NOMO-1 treated with dmso at 0.1 percent for 144 hours (cell line): ENCODE results near the gene FGF19.
A peak's percentile ranks its signal among the peaks of the same experiment; 100 is the strongest.

Experiments
- DNase-seq: peaks from one replicate; lab custom pipeline; 2025; ENCODE audit not compliant: unreplicated experiment; lab: John Stamatoyannopoulos, UW

Gene FGF19

DNA sequence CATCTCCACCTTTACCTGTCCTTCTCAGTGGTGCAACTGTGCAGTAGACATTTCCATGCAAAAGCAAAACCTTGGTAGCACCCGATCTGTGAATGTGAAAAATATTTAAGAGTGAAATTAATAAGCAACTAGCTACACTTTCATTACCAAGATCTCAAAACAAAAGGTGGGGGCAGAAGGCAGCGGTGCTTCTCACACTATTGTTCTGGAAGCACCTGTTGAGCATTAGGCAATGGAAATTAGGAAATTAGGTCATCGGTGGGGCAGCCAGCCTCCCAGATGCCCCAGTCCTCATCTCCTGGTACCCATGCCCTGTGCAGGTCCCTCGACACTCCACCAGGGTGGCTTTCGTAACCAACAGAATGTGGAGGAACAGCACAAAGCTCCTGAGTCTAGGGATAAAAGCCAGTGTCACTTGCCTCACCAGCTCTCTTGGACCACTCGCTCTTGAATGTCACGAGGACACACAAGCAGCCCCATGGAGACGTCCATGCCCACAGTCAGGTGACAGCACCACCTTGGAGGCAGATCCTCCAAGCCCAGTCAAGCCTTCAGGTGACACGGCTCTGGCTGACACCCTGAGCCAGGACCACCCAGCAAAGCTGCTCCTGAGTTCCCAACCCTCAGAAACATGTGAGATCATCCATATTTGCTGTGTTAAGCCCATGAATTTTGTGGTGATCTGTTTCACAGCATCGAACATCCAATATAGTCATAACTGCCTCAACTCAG is 31.9 kb downstream of the FGF19 start:
- DNase-seq: no peak

DNA sequence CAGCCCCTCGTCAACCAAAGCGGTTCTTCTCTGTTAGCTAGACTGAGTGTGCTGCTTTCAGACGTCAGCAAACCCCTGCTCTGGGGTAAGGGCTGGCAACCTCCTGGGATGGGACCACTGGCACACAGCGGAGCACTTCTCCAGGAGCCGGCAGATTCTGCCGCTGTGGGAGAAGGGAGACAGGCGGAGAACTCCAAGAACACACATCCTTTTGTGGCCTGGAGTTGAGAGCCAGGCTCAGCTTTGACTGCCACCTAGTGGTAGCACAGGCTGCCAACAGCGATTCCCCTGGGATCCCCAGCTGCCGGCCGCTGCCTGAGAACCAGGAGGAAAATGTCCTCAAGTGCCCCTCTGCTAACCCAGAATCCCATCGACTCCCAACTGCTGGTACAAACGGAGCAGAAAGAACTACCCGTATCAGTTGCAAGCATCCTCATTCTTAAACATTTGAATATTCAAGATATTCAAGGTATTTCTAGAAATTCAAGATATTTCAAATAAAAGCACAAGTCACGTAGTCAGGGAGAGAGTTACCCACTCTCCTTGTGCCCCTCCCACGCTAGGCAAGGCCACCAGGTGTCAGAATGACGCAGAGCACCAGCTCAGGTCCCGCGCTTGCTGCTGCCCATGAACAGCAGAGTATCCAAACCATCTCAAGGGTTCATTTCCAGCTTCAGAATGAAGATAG is 33.5 kb downstream of the FGF19 start:
- DNase-seq: peak; percentile 23

DNA sequence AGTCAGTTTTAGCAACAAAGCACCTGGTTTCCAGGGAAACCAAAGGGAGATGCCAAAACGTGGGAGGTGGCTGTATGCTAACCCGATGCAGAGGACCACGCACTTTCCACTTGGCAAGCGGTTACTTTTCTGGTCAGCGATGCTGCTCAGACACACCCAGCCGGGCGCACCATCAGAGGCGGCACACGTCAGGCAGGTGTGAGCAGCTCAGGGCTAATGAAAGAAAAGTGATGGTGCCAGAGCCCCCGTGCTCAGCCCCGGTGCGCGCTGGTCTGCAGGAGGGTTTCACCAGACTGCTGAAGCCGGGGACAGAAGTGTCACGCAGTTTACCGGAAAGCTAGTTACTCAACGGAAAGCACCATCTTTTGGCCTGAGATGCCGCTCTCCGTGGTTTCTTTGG is 34.3 kb downstream of the FGF19 start:
- DNase-seq: no peak

DNA sequence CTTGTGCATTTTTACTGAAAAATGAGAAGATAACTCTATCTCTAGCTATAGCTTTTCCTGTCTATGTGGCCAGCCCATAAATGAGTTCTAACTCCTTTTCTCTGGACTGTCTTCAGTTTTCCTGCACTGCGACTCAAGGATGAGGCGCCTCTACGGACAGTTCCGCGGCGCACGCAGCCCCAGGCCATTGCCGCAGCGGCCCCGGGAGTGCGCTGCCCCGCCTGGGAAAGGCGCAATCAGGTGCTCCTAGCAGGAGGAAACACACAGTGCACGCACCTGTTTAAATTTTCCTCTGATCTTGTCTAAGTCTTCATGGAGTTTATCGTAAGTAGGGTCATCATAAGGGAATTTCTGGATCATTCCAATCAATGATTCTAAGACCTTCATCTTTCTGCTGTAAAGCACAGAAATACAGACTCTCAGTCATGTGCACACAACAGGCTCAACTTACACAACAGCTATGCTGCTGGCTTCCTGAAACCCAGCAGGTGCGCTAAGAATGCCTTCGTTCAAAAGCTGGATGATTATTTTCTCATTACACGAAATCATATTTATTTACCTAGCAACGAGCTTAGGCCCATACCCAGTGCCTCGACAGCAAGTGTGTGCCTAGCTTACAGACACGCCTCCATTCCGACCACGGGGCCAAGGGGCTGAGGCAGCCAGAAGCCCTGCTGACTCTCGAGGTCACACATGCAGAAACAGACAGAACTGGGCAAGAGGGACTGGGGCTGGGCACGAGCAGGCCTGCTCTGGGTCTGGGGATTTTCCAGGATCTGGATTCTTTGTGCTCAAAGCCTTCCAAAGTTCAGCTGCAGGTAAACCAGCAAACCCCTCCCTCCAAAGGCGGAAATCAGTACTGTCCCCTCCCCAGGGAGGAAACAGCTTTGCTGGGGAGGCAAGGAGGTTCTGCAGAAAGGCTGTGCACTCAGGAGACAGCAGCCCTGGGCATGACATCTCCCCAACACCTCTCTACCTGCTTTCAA is 35.9 kb downstream of the FGF19 start:
- no peak for DNase-seq

DNA sequence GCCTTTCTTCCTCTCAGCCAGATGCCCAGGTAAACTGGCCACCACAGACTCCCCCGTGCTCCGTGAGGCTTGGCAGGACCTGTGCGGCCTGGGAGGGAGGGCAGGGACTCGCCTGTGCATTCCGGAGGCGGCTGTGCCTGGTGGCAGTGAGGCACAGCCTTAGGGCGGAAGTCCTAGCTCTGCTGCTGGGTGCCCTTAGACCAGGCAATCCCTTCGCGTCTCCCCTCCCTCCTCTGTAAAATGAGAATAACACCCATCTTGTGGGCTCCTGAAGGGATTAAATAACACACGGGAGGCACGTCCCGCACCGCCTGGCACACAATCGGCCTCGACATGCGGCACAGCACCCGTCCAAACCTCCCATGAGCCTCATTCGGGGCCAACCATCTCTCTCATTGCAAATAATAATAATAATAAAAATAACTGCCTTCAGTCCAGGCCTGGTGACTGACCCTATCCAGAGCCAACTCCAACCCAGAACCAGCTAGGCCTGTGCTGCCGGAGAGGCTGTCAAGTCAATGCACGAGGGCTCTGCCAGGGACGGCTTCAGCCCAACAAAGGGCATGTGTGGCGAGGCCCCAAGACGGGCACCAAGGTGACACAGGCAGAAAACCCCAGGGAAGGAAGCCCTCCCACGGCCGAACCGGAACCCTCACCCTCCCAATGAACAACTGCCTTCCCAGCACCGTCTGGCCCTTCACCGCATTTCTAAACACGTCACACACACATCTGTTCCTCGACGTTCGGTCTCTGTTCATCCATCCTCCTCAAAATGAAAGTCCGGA is 36.9 kb downstream of the FGF19 start:
- DNase-seq: no peak

DNA sequence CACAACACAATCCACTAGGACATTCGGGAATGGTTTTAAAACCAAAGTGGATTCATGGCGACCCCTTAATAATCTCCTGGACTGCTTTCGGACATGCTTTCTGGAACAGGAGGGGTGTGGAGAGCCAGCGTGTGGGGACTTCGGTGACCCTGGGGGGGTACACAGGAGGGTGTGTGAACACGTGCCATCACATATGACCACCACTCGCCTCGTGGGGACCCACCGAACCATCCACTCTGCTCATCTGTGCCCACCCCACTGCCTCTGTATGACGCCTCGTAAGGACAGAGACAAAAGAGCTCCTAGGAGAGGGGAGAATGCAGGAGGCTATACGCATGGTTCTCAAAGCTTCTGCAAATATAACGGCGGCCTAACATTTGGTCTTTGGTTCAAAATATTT is 37.6 kb downstream of the FGF19 start:
- DNase-seq: no peak

DNA sequence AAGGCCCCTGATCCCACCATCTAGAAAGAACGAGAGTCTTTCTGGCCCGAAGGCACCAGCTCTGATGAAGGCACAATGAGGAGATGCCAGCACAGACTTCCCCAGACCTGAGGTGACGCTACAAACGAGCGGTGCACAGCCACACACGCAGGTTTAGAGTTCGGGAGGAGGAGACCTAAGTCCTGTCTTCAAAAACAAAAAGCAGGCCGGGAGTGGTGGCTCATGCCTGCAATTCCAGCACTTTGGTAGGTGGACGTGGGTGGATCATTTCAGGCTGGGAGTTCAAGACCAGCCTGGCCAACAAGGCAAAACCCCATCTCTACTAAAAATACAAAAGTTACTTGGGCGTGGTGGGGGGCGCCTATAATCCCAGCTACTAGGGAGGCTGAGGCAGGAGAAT is 38.2 kb downstream of the FGF19 start:
- DNase-seq: no peak

DNA sequence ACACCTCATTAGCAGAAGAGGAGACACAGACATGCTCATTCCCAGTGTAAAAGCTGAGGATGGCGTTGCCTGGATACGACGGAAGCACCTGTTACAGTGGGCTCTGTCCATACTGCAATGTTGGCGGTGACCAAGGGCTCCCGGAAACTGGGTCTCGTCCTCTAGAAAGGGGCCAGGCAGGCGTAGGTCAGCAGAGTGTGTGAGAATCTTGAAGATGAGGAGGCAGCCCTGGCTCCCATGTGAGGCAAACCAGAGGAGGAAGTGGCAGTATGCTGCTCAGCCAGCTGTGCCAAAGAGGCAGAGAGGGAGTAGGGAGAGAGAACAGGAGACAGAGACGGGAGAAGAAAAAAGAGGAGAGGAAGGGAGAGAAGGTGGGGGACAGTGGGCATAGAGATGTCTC is 38.9 kb downstream of the FGF19 start:
- no peak for DNase-seq

DNA sequence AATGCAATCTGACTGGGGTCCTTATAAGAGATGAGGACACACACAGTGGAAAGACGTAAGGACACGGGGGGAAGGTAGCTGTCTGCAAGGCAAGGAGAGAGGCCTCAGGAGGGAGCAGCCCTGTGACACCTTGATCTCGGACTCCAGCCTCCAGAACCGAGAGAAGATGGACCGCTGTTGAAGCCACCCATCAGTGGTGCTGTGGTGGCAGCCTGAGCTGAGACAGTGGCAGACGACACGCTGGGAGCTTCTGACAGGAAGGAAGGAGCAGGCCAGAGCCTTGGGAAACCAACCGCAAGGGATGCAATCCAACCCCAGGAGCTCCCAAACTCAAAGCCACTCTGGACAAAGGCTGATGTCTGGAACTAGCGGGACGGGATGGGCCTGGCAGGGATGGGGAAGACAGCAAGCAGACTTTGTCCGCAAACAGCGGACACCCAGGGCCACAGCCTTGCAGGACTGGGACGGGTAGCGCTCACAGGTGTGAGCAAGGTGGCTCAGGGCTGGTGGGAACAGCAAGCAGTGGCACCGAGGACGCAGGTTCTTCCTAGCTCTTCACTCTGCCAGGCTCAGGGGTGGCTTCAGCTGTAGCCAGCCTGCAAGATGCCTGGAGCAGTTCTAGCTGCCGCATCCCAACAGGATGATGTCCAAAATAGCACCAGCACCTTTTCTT is 39.6 kb downstream of the FGF19 start:
- no peak for DNase-seq

DNA sequence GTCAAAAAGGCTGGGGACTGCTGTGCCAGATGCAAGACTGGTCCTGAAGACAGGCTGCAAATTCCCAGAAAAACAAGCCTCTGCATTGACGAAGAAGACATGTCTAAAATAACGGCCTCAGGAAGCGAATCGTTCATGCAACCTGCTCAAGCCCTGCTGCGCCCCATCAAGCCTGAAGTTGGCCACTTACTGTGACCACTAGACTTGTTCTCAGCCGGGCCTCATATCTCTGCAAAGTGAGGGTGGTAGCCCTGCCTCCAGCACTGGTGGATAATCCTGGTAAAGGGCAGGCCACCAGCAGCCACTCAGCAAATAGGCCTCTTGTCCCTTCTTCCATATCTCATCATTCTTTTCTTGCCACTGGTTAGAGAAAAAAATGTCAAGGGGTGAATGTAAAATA is 40.5 kb downstream of the FGF19 start:
- no peak for DNase-seq

DNA sequence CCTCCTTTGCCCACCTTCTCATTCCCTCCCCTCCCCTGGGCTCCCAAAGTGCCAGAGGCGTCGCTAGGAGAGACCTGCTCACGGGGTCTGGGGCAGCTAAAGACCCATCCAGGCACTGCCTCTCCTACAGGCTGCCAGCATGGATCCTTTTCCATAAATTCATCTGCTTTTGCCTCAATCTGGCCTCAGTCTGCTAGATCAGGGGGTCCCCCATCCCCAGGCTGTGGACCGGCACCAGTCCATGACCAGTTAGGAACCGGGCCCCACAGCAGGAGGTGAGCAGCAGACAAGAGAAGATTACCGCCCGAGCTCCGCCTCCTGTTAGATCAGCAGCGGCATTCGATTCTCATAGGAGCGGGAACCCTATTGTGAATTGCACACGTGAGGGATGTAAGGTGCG is 41.0 kb downstream of the FGF19 start:
- no peak for DNase-seq

DNA sequence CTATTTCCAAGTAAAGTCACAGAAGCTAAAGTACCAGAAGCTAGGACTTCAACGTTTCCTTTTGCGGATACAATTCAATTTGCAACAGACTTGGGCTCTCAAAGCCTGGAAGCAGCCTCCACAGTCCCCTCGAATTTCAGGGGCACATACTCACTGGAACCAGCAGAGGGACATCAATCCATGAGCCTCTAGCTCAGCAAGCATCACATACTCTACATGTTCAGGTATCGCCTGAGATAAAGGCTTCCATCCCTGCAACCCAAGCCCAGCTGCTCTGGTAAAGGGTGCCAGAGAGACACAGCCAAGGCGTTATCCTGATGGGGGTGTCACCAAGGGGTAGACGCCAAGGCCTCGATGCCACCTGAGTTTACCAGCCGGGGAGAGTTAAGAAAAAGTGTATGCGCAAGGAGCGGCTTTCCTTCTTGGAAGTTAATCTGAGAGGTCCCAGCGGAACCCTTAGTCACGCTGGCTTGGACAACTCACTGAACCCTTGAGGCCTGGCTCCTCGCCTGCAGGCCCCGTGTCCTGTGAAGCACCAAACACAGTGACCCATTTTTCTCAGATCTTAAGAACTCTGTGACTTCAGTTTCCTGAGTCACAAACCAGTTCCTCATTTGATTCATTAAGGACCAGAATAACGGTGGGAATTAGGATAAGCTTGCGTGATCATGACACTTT is 41.7 kb downstream of the FGF19 start:
- no peak for DNase-seq

DNA sequence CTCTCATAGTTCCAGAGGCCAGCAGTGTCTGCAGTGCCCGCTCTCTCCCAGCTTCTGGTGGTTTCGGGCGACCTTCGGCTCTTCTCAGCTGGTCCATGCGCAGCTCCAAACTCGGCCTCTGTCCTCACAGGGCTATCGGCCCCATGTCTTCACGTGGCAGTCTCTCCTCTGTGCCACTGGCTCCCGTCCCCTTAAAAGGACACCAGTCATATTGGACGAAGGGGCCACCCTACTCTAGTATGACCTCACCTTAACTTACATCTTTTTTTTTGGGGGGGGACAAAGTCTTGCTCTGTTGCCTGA is 42.5 kb downstream of the FGF19 start:
- no peak for DNase-seq

DNA sequence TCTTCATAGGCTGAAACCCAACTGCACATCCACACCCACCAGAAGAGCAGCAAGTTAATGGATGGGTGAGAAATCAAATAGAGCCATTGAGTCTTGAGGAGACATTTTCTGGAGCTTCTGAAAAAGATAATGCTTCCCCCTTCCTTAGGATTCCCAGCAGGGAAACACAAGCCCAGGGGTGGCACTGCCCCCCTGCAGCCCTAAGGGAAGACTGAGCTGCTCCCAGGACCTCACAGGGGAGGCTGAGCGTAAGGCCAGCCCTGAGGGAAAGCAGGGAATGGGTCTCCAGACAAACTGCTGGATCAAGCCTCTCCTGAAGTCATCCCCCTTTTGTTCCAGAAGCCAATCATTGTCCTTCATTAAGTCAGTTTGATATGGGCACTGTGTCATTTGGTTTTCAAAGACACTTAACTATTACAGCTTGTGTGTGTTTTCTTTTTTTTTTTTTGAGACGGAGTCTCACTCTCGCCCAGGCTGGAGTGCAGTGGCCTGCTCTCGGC is 43.8 kb downstream of the FGF19 start:
- no peak for DNase-seq

DNA sequence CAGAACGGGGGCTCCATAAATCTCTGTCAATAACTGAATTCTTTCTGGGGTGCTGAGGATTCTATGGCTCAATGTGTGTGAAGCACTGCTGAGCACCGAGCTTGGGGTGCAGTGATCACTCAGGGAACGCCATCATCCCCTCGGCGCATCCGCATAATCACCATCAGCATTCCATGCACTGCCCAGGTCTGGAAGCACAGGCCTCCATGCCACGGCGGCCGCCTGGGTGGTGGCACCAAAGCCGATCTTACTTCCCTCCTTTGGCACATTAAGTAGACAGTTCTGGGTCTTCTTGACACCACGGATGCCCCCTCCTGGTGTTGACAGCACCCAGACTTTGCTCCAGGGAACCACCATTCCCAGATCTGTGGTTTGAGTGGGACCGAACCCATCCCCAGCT is 44.2 kb downstream of the FGF19 start:
- DNase-seq: no peak

DNA sequence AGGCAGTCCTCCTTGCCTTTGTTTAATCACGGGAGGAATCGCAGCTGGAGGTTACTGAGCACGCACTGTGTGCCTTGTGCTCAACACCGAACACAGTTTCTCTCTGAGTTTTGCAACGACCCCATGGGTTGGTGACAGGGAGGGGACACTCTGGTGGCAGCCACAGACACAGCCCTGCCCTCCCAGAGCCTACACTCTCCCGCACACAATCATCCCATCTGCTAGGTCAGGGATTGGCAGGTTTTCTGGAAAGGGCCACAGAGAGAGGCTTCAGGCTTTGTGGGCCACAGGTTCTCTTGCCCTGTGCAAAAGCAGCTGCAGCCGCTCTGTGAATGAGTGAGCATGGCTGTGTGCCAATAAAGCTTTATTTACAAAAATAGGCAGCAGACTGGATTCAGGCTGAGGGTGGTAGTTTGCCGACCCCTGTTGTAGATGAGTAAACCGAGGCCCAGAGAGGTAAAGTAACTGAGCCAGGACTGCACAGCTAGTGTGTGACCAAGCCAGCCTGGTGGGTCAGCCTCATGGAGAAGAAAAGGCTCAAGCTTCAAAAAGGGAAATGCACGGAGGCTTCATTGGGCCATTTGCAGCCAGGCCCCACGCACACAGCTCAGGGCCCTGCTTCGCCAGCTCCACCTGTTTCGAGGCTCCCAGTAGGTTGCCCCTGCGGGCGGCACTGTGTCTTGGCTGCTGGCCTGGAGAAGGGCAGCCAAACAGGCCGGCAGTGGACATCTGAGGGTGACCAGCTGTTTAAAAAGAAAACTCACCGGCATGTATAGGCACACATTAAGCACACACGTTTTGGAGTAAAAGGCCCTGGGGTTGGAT is 45.0 kb downstream of the FGF19 start:
- no peak for DNase-seq

DNA sequence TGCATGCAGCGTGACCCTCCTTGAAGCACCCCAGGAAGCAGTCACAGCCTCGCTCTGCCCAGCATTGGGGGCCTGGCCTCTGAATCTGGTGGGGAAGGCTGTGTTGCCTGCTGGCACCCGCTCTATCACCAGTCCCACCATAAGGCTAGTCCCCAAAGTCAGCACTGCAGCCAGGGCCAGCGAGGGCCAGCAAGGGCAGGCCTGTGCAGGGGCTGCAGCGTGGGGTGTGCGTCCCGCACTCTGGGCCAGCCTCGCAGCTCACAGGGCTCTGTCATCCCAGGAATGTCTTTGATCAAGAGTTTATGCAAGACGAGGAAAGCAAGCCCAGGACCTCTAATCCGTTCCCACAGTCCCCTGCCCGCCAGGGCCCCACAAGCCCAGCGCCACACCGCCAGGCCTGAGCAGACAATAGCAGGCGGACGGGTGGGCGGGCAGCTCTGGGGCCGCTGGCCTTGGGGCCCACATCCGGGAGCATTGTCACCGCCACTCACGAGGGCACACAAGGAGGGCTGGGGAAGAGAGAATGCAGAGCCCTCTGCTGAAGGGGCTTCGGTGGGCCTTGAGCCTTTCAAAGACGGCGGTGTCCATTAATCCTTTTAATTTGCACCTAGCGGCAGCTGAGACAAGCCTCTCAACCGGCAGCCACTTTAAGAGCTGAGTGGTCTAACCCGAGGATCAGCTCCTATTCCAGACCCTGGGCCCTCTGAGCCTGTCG is 45.8 kb downstream of the FGF19 start:
- DNase-seq: no peak

DNA sequence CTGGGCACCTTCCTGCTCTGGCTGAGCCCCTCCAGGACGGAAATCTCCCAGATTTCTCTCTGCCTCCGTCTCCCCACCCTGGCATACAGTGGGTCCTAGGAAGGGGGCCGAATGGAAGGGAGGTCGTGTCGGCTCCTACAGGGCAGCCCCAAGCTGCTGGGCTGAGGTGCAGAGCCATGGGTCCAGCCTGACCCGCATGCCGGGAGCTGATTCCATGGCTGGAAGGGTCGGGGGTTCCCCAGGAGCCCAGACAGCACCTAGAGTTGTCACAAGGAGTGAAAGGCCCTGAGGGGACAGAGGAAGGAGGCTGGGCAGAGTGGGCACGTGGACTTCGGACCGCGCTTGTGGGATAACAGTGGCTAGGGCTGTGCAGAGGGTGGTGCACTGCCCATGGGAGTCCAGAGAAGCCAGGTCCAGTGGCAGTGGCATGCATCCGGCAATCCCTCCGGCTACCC is 46.3 kb downstream of the FGF19 start:
- DNase-seq: no peak
